ENCODE measurements around the gene GLRB.

The GLRB gene

DNA sequence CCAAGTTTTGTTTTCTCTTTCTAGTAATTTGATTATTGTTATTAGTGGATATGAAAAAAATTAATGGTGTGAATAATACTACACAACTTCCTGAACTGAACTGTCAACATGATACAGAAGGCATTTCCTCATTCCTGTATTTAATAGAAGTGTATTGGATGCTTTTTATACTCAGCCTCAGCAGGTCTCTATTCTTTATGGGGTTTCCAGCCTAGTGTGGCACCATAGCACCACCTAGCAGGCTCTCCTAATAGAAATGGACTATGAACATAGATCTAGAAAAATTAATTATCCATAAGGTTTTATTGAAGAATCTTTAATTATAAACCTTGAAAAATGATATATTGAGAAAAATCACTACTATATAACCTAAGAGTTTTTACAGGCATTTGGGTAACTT is 52.4 kb downstream of the GLRB start:
- no peak overlapping the region for H3K4me3 ChIP-seq (ENCODE audit: low read length)
- no peaks in the 10 kb centered on the region for H4K20me1 ChIP-seq (ENCODE audit: insufficient read depth, low read length)
- TF ChIP-seq EZH2phosphoT487 (IDR thresholded peaks at IDR 0.05; ENCODE audit: low read depth), result no peak
- TF ChIP-seq, protein P1, sequence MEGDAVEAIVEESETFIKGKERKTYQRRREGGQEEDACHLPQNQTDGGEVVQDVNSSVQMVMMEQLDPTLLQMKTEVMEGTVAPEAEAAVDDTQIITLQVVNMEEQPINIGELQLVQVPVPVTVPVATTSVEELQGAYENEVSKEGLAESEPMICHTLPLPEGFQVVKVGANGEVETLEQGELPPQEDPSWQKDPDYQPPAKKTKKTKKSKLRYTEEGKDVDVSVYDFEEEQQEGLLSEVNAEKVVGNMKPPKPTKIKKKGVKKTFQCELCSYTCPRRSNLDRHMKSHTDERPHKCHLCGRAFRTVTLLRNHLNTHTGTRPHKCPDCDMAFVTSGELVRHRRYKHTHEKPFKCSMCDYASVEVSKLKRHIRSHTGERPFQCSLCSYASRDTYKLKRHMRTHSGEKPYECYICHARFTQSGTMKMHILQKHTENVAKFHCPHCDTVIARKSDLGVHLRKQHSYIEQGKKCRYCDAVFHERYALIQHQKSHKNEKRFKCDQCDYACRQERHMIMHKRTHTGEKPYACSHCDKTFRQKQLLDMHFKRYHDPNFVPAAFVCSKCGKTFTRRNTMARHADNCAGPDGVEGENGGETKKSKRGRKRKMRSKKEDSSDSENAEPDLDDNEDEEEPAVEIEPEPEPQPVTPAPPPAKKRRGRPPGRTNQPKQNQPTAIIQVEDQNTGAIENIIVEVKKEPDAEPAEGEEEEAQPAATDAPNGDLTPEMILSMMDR (IDR thresholded peaks at IDR 0.05; ENCODE audit: low read depth, low read length), result peak; percentile 74
- no peaks in the 10 kb centered on the region for H3K36me3 ChIP-seq (replicated peaks; ENCODE audit: low read depth, low read length)
- no peaks in the 10 kb centered on the region for H3K27me3 ChIP-seq (ENCODE audit: low read depth, low read length)
- no peaks in the 10 kb centered on the region for H3K4me1 ChIP-seq (ENCODE audit: low read length)
- H2AFZ ChIP-seq (ENCODE audit: low read depth, low read length), result no peak overlapping the region
- no peaks in the 10 kb centered on the region for H3K9me3 ChIP-seq (ENCODE audit: insufficient read depth, low read length)
- no peaks in the 10 kb centered on the region for H3K79me2 ChIP-seq (ENCODE audit: low read length)
- H3K9ac ChIP-seq (ENCODE audit: low read length), result no peak overlapping the region
- H3K27ac ChIP-seq (ENCODE audit: low read length), result no peak overlapping the region
- H3K4me2 ChIP-seq (ENCODE audit: low read length), result no peak overlapping the region

- Histone ChIP-seq H3K4me2 (ENCODE audit: low read length) (no peak overlapping the region), H3K9me3 (ENCODE audit: insufficient read depth, low read length) (no peaks in the 10 kb centered on the region), H3K79me2 (ENCODE audit: low read length) (no peaks in the 10 kb centered on the region), H3K27ac (ENCODE audit: low read length) (no peak overlapping the region), H2AFZ (ENCODE audit: low read depth, low read length) (no peak overlapping the region), H3K4me1 (ENCODE audit: low read length) (no peaks in the 10 kb centered on the region), H3K4me3 (ENCODE audit: low read length) (no peak overlapping the region), H3K9ac (ENCODE audit: low read length) (no peak overlapping the region), H4K20me1 (ENCODE audit: insufficient read depth, low read length) (no peaks in the 10 kb centered on the region), H3K27me3 (ENCODE audit: low read depth, low read length) (no peaks in the 10 kb centered on the region), H3K36me3 (replicated peaks; ENCODE audit: low read depth, low read length) (no peaks in the 10 kb centered on the region)
- TF ChIP-seq, protein P1 (IDR thresholded peaks at IDR 0.05; ENCODE audit: low read depth, low read length), result no peak
- TF ChIP-seq EZH2phosphoT487 (IDR thresholded peaks at IDR 0.05; ENCODE audit: low read depth), result no peak
Measured at GRCh38 chr4:157141976-157142375, 66.0 kb downstream of the GLRB start.

- Histone ChIP-seq H3K9me3 (ENCODE audit: insufficient read depth, low read length) (no peaks in the 10 kb centered on the region), H3K4me1 (ENCODE audit: low read length) (no peaks in the 10 kb centered on the region), H3K27ac (ENCODE audit: low read length) (no peak overlapping the region), H2AFZ (ENCODE audit: low read depth, low read length) (no peak overlapping the region), H3K4me3 (ENCODE audit: low read length) (no peak overlapping the region), H3K79me2 (ENCODE audit: low read length) (no peaks in the 10 kb centered on the region), H4K20me1 (ENCODE audit: insufficient read depth, low read length) (no peaks in the 10 kb centered on the region), H3K27me3 (ENCODE audit: low read depth, low read length) (no peaks in the 10 kb centered on the region), H3K4me2 (ENCODE audit: low read length) (no peak overlapping the region), H3K36me3 (replicated peaks; ENCODE audit: low read depth, low read length) (no peaks in the 10 kb centered on the region), H3K9ac (ENCODE audit: low read length) (no peak overlapping the region)
- no peak for TF ChIP-seq EZH2phosphoT487 (IDR thresholded peaks at IDR 0.05; ENCODE audit: low read depth)
- TF ChIP-seq, protein P1 (IDR thresholded peaks at IDR 0.05; ENCODE audit: low read depth, low read length), result no peak
Measured at GRCh38 chr4:157143369-157143768, 67.4 kb downstream of the GLRB start.

DNA sequence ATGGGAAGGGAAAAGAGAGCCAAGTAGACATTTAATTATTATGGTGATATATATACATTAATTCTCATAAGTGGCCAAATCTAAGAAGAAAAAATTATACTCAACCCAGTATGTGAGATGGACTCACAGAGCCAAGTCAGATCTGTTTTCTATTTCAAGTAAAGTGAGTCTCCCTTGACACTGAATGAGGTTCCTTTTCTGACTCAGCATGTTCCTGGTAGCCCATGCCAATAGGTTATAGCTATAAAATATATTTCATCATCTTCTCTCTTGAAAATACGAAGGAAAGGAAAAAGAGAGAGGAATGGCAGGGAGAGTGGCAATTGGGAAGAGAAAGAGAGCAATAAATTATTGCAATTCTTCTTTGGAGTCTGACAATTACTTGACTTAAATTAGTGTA is 75.8 kb downstream of the GLRB start:
- H4K20me1 ChIP-seq (ENCODE audit: insufficient read depth, low read length), result no peaks in the 10 kb centered on the region
- H3K4me2 ChIP-seq (ENCODE audit: low read length), result no peak overlapping the region
- no peak for TF ChIP-seq EZH2phosphoT487 (IDR thresholded peaks at IDR 0.05; ENCODE audit: low read depth)
- TF ChIP-seq, protein P1 (IDR thresholded peaks at IDR 0.05; ENCODE audit: low read depth, low read length), result no peak
- H3K27ac ChIP-seq (ENCODE audit: low read length), result no peak overlapping the region
- no peaks in the 10 kb centered on the region for H3K4me1 ChIP-seq (ENCODE audit: low read length)
- no peak overlapping the region for H2AFZ ChIP-seq (ENCODE audit: low read depth, low read length)
- H3K9ac ChIP-seq (ENCODE audit: low read length), result no peak overlapping the region
- no peak overlapping the region for H3K4me3 ChIP-seq (ENCODE audit: low read length)
- H3K9me3 ChIP-seq (ENCODE audit: insufficient read depth, low read length), result no peaks in the 10 kb centered on the region
- H3K27me3 ChIP-seq (ENCODE audit: low read depth, low read length), result no peaks in the 10 kb centered on the region
- no peaks in the 10 kb centered on the region for H3K79me2 ChIP-seq (ENCODE audit: low read length)
- no peaks in the 10 kb centered on the region for H3K36me3 ChIP-seq (replicated peaks; ENCODE audit: low read depth, low read length)
